Spleen (tissue), 7 donors: ENCODE results near the gene TXLNA.
A peak's percentile ranks its signal among the peaks of the same experiment; 100 is the strongest.

Experiments
- POLR2AphosphoS5 ChIP-seq, 3 donors: sonication (generic); formaldehyde crosslinking; IDR thresholded peaks; one replicate each; pipeline ENCODE4 v1.5.1; 2017; ENCODE audit warnings: antibody characterized with exemption in 3 of 3
- TF ChIP-seq, protein P1 (sequence below), 11 experiments: fragments of 200-600 bp in 7 of 11; fragments of 450-650 bp in 4 of 11; sonication (generic) in 4 of 11; IDR thresholded peaks in 8 of 11; conservative IDR thresholded peaks in 3 of 11; 1 replicate in 7 of 11; 2 replicates in 4 of 11; pipeline versions ENCODE4 v1.4.0 to v1.8.0; 2016 to 2021; ENCODE audit warnings: antibody characterized with exemption in 11 of 11, inconsistent platforms in 4 of 11, mild to moderate bottlenecking in 1 of 11
- donor health status: DM: no; HTN: no; CAD: no; lungs with moderate emphysema.
- donor health status: DM: no; HTN: no; CAD: no.
- donor health status: DM: no; HTN: no; CAD: no.

DNA sequence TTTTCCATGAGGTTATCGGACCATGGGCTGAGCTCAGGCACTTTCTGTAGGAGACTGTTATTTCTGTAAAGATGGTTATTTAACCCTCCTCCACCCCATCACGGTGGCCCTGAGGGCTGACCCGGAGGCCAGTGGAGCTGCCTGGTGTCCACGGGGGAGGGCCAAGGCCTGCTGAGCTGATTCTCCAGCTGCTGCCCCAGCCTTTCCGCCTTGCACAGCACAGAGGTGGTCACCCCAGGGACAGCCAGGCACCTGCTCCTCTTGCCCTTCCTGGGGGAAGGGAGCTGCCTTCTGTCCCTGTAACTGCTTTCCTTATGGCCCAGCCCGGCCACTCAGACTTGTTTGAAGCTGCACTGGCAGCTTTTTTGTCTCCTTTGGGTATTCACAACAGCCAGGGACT lies 18.4 kb downstream of the TXLNA start:
- TF ChIP-seq POLR2AphosphoS5 (IDR thresholded peaks at IDR 0.05): peak in 1 of 3 donors; percentile 63
- TF ChIP-seq, protein P1, sequence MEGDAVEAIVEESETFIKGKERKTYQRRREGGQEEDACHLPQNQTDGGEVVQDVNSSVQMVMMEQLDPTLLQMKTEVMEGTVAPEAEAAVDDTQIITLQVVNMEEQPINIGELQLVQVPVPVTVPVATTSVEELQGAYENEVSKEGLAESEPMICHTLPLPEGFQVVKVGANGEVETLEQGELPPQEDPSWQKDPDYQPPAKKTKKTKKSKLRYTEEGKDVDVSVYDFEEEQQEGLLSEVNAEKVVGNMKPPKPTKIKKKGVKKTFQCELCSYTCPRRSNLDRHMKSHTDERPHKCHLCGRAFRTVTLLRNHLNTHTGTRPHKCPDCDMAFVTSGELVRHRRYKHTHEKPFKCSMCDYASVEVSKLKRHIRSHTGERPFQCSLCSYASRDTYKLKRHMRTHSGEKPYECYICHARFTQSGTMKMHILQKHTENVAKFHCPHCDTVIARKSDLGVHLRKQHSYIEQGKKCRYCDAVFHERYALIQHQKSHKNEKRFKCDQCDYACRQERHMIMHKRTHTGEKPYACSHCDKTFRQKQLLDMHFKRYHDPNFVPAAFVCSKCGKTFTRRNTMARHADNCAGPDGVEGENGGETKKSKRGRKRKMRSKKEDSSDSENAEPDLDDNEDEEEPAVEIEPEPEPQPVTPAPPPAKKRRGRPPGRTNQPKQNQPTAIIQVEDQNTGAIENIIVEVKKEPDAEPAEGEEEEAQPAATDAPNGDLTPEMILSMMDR (IDR thresholded peaks at IDR 0.05 in 8 of 11, conservative IDR thresholded peaks at IDR 0.05 in 3 of 11): no peak
